ENCODE measurements around the gene RNU6-8.

RNU6-8 gene

DNA sequence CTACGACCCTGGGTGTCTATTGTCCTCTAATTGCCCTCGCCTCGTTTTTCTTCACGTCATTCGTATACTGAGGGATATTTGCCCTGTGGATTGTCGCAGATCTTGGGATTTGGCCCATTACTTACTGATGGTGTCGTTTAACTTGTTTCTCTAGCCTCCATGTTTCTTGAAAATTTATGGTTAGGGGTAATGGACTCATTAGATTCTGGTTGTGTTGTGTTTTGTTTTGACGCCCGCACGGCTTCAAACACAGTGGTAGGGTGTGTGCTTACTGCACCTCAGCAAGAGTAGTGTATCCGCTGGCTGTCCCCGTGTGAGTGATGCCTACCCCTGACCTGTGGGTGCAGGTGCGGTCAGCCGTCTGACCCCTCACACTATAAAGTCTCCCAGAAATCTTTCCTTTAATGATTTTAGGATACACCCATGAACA, 874 bp upstream of the RNU6-8 start:
- DNase-seq: no peak

DNA sequence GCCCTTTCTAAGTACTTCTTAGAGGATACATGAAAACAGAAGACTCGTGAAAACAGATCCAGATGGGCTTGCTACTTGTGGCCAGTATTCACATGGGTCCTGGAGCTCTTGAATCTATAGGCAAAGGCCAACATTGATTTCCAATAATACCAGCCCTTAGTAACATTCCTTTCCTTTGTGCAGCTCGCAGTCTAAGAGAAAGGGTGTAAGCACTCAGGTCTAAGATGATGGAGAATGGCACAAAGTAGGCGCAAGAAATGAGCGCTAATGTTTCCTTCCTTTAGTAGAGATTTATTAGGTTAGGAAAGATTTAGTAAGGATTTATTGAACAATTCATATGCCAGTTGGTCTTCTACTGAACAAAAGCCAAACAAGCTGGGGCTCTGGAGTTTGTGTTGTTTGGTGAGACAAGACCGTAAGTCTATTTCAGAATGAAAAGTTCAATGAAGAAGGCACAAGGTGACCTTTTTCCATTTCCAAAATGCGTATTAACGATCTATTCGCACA, 525 bp downstream of the RNU6-8 start:
- DNase-seq: no peak

DNA sequence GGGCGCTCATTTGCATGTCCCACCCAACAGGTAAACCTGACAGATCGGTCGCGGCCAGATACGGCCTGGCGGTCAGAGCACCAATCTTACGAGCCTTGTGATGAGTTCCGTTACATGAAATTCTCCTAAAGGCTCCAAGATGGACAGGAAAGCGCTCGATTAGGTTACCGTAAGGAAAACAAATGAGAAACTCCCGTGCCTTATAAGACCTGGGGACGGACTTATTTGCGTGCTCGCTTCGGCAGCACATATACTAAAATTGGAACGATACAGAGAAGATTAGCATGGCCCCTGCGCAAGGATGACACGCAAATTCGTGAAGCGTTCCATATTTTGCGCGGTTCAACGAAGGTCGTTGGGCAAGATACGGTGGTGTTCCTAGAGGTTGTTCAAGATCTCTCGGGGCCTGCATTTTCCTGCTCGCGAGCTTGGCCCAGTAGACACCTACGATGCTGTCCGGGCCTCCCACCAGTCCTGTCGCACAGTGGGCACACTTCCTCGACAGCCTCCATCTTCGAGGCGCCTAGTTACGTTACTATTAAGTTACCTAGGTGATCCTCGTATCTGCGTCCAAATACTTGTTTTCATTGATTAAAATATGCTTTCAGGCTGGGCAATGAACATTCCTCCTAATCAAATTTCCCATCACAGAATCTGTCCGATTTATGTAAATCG, 1.1 kb downstream of the RNU6-8 start, which contains the start of gene RNU6-7:
TSS of gene RNU6-7 (plus strand) at position 230 of the 675 bp plus-strand sequence.
- DNase-seq: no peak

DNA sequence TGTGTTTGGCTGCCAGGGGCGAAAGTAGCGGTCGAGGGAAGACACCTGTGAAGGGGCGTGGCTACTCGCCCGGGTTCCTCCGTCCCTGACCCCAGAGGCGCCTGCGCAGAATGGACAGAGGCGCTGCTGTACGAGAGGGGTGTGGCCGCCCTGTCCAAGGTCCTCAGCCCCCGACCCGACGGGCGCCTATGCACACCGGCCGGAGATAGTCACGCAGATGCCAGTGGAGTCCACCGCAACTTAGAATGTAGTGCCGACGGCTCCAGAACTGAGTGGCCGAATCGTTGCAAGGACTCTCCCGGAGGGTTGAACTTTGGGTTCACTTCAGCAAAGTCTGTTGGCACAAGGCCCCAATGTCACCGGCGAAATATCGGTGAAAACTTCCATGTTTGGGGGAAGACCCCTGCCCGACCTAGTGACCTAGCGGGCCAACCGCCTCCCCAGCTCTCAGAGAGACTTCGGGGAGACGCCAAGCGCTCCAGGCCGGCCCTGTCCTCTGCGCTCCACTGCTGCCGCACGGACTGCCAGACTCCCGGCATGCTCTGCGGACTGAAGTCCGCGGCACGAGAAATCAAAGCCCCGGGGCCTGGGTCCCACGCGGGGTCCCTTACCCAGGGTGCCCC, 1.8 kb downstream of the RNU6-8 start:
- DNase-seq: no peak

DNA sequence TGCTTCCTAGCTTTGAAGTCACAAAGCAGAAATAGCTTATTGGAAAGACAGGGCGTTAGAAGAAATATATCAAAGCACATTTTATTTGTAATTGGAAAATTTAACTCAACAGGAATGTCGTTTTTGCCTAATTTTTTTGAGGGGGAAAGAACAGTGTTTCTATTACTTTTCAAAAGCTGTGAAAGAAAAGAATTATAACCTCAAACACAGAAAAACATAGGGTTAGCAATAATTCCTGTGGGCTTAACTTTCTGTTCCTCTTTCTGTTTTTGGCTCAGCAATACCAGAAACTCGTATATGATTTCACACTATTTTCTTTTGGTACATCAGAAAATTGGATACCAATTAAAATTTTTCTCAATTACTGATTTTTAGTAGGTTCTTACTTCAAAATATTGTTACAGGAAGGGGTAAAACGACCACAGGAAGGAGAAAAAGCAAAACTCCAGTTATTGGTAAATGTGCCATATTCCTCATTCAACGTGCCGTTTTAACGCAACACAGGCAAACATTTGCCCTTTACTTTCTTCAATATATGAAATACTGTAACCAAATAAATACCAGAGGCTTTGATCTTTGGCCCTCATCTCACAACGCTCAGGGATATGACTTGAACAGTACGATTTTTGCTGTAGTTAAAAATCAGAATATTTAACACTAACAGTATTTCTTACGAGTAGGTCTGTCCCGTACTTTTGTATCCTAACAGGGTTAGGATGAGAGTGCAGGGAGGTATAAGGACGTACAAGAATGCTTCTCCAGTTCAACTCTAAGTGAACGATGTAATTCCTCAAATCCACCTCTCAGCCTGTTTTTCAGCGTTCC, 2.5 kb downstream of the RNU6-8 start:
- DNase-seq: no peak

DNA sequence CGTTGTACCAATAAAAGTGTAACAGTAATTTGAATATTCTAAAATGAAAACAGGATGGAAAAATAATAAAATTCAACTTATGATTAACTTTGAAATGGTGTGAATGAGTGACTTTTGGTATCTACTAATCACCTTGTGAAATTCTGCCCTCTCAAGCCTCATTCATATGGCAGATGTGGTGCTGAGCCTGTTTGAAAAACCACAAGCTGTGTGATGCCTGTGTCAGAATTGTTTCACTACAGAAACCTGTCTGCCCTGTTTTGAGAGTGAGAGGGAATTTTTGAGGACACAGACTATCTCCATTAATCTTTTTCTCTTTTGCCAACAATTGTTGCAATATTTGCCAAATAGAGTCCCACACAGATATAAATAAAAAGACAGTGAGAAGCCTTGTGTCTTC, 5.2 kb downstream of the RNU6-8 start:
- no peak for DNase-seq

DNA sequence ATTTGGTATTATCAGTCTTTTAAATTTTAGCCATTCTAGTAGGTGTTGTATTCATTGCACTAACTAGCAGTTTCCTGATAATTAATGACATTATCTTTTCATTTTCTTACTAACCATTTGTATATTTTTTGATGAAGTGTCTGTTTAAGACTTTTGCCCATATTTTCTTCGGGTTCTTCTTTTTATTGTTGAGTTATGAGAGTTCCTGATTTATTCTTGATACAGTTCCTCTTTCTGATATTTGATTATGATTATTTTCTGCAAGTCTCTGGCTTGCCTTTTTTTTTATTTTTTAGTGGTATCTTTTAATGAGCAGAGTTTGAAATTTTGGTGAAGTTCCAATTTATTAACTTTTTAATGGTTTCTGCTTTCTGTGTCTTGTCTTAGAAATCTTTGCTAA, 7.4 kb downstream of the RNU6-8 start:
- no peak for DNase-seq

DNA sequence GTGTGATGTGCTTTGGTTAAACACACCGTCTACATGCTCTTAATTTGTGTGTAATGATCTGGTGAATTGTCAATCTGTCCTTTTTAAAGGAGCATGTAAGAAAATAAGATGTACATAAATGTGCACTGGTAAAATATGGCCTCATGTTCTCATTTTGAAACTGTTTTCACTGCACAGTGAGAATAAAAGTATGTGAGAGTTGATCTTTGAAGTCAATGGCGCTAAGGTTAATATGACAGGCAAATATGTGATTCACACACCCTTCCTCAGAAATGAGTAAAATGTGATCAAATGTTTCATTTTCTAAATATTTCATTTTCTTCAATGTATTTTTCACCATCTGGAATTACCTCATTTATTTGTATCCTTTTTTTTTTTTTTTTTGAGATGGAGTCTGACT, 9.5 kb downstream of the RNU6-8 start:
- no peak for DNase-seq

DNA sequence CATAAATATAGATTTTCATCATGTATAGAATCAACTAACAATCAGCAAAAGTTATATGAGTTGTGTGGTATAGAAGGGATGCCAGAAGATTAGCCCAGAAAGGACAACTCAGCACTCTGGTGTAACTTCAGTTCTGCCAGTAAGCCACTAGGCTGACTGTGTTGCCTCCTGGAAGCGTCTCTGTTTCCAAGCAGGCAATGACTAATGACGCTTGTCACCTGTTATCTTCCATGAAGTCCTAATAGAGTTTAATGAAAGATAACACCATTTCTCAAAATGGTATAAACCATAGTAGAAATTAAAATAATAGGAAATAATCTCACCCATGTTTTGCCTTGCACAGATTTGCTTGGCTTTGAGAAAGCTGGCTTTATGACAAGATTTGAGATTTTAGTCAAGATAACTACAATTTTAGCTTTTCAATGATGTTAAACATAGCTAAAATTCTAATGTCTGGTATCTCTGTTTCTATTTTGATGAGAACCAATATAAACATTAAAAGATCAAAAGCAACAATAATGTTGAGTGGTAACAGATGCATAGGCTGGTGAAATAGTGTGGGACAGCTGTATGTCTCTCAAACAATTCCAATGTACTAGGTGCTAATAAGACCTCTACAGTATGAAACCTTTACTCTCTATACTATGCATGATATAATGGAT, 10.2 kb downstream of the RNU6-8 start:
- no peak for DNase-seq

DNA sequence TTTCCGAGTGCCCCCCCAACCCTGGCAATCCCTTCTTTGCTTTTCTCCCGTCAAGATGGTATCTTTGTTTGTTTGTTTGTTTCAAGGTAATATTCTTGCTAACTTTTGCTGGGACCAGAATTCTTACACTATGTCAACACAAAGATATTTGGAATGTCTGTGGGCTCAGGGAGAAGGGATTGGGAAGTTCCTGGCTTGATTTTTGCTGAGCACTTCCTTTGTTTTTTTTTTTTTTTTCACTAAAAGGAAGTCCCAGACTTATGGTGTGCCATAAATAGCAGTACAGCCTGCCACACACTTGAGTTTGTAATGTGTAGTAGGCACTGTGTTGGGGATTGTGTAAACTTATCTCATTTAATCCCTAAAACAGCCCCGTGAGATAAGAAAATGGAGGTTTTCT, 12.4 kb downstream of the RNU6-8 start:
- DNase-seq: no peak

DNA sequence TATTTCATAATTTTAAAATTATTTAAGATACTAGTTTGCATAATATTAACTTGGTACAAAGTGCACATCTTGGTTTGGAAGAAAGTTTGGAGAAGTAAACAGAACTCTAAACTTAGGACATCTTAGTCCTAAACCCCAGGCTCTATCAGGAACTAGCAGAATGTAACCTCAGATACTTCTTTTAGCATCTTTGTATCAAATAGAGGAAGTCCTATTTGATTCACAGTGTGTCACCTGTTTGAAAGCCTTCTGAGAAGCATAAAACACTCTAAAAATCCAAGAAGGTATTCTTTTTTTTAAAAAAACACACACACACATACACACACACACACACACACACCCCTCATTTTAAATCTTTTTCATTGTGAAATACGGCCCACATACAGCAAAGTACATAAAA, 13.3 kb downstream of the RNU6-8 start:
- no peak for DNase-seq

DNA sequence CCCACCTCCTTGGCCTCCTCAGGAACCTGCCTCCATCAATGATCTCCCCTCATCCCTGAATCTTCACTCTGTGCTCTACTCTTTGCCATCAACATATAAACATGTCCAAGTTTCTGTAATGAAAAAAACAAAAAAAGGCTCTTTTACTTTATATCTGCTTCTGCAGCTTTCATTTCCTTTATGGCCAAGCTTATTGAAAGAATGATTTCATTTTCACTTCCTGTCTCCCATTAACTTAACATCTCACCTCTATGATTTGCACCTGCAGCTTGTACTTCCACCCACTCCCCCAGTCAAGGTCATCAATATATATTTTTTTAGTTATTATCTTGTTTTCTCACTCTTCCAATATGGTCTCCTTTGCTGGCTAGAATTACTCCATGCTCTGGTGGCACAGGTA, 16.8 kb downstream of the RNU6-8 start:
- DNase-seq: no peak

DNA sequence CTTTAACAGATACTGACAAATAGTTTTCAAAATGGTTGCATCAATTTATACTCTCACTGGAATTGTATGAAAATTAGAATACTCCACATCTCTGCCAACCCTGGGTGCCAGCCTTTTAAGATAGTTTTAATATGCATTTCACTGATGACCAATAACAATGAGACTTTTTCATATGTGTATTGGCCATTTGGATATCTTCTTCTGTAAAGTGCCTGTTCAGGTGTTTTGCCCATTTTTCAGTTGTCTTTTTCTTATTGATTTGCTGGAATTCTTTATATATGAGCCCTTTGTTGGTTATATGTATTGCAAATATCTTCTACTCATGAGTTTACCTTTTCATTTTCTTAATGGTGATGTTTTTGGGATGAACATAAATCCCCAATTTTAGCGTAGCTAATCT, 18.0 kb downstream of the RNU6-8 start:
- no peak for DNase-seq

DNA sequence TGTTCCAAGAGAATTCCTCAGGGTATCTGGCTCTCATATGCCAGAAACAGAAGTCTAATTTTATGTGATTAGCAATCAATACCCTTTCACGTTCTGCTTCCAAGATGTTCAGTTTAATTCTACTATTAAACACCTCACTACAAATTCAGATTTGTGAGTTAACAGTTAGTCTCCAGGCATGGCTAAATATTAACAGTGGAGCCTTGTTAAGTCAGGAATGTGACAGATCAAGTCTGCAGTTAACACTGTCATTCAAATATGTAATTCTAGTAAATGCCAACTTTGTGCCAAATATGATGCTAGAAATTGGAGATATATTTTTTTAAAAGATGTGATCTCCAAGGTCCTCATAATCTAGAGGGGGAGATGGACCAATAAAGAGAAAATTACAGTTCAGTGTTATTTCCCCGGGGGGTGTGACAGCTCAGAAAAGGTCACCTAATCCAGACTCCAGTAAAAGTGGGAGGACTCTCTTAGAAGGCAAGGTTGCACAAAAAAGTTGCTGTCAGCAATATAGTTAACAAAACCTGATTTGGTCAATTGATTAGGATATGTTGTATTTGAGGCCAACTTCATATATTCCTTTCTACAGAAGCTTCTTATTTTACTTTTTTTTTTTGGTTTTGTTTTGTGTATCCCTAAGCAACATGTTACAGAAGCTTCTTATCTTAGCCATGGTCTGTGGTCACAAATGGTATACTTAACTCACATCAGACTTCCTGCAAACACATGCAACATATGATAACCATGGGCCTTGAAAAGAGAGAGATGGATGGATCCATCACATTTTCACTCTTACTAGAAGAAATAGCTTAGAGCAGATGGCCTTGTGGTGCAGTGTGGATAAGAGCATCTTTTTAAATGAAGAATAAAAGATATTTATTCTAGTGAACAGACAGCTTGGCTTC, 19.7 kb downstream of the RNU6-8 start:
- DNase-seq: no peak

DNA sequence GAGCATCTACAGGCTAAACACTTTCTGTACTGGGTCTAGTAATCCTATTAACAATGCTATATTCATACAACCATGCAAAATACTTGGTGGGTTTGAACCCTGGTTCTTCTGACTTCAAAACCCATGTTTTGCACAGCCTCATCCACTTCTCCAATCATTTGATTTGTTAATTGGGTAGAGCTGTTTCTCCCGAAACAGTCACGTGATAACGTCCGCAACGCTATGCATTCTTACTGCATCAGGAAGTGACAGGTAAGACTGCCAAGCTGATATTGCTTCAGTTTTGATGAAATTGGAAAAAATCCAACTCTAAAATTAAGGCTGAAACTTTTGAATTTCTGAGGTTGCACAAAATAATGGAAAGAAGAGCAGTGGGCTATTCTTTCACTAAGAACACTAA, 31.6 kb downstream of the RNU6-8 start:
- no peak for DNase-seq

DNA sequence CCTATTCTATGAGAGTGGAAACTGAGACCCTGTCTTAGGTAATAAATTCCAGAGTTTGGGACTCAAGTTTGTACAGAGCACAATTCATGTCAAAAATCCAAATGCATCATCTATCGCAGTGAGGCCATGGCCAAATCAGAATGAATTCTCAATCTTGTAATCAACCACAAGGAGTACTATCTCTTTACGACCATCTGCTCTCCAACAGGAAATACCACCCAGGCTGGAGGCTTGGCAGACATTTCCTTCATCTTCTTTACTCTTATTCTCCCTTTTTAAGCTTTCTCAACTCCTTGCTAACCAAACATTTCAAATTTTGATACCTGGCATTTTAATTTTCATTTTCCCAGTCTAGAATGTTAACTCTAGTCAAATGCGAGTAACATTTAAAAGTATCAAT, 33.9 kb downstream of the RNU6-8 start:
- no peak for DNase-seq

DNA sequence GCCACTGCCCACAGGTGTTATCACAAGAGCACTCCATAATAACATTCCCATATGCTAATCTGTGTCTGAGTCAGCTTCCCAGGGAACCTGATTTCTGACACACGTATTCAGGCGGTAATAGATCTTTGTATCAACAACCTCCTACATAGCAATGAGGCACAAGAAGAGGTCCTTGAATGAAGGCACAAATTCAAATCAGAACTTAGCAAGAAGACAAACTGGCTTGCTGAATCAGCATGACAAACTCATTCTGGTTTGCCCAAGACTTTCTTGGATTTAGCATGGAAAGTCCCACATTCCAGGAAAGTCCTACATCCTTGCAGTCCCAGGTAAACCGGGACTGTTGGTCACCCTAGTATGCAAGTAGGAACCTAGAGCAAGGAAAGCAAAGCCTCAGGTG, 35.2 kb downstream of the RNU6-8 start:
- DNase-seq: no peak

DNA sequence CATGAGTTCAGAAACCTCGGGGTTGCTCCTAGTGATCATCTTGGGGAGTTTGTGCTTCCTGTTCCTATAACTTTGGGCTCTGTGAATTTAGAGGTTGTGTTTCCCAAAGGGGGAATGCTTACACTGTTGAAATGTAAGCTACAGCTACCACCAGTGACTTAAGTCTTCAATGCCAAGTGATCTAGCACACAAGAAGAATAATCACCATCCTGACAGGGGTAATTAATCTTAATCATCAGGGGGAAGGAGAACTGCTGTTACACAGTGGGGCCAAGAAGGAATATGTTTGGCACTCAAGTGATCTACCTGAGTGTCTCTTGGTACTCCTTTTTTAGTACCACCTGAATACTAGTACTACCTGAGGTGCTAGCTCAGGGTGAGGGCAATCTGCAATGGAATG, 36.1 kb downstream of the RNU6-8 start:
- DNase-seq: no peak

DNA sequence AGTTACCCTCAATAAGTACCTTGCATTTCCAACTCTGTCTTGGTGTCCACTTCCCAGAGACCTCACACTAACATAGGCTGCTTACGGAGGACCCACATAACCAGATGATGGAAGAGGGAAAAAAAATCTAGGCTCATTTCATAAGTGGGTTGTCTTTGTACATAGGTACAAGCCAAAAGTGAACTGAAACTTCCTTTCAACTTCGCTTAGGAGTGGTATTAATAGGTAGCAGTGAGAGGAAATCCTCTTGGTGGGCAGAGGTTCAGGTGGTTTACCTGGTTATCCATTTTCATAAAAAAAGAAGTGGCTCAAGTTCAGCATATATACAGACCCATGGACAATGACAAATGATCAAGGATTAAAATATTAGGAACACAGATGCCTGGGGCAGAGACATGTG, 37.0 kb downstream of the RNU6-8 start:
- no peak for DNase-seq
